8988T (cell line): ENCODE results near the gene CCDC187.
A peak's percentile ranks its signal among the peaks of the same experiment; 100 is the strongest.

Experiments
- DNase-seq: peaks from one replicate; pipeline ENCODE4 v3.0.0; 2011

CCDC187 gene

DNA sequence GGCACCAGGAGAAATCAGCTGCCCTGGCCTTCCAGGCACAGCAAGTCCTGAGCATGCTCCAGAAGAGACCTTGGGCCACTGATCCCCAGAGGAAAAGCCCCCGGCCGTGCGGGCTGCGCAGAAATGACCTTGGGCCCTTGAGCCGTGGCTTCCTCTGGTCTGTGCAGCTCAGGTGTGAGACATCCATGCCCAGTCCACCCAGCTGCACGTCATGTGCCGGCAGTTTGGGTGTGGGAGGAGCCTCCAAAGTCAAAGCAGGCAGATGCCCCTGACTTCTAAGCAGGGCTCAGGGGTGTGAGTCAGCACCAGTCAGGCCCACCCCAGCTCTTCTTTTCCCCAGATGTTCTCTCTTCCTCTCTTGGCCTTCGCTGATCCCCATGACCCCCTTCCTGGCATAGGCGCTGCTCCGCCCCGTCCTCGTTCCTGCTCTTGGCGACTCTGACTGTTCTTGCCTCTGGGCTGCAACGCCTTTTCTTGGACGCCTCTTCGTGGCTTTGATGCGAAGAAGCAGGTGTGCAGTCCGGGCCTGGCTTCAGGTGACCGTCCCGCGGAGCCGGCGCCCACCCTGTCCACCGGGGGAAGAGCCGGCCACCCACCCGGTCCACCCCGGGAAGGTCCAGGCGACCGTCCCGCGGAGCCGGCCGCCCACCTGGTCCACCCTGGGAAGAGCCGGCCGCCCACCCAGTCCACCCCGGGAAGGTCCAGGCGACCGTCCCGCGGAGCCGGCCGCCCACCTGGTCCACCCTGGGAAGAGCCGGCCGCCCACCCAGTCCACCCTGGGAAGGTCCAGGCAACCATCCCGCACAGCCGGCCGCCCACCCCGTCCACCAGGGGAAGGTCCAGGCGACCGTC lies 52.4 kb downstream of the CCDC187 start:
- no peak for DNase-seq

DNA sequence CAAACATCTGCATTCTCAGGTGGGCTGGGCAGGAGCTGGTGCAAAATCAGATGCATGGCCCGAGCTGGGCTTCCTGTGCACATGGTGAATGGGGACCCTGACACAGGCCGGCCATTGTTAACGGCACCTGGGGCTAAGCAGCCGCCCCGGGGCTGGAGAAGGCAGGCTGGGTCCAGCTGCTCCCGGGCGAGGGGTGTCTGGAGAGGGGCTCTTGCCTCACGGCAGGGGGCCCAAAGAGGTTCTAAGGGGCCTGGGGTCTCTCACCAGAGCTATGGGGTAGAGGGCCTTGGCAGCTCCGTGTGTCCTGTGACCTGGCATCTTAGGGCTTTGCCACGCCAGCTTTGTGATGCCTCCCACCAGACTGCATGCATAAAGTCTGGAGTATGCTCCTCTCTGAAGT lies 53.2 kb downstream of the CCDC187 start:
- DNase-seq = no peak

DNA sequence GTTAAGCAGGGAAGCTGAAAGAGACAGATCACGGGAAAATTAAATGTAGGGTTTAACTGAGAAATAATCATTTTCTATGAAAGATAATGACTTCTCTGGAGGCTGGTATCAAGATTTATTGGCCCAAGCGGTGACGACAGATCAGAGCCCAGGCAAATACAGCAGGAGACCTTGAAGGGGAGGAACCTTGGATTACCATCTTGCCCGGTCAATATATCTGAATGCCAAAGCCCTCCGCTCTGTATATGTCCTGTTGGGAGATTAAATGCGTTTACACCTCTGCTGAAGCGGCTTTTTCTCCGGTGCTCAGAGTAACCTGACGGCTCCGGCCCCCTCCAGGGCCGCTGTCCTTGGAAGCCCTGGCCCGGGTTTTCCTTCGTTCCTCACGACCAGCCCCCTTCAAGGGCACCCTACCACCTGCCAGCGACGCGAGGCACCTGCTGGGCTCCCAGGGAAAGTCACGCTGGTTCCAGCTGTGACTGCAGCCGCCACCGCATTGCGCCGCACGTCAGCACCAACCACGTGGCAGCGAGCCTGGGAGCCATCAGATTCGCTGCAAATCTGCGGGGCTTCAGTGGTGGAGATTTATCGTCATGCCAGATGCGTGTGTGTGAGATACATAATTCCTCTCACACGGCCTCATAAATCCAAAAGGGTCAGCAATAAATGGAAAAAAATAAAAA lies 53.9 kb downstream of the CCDC187 start:
- DNase-seq = no peak

DNA sequence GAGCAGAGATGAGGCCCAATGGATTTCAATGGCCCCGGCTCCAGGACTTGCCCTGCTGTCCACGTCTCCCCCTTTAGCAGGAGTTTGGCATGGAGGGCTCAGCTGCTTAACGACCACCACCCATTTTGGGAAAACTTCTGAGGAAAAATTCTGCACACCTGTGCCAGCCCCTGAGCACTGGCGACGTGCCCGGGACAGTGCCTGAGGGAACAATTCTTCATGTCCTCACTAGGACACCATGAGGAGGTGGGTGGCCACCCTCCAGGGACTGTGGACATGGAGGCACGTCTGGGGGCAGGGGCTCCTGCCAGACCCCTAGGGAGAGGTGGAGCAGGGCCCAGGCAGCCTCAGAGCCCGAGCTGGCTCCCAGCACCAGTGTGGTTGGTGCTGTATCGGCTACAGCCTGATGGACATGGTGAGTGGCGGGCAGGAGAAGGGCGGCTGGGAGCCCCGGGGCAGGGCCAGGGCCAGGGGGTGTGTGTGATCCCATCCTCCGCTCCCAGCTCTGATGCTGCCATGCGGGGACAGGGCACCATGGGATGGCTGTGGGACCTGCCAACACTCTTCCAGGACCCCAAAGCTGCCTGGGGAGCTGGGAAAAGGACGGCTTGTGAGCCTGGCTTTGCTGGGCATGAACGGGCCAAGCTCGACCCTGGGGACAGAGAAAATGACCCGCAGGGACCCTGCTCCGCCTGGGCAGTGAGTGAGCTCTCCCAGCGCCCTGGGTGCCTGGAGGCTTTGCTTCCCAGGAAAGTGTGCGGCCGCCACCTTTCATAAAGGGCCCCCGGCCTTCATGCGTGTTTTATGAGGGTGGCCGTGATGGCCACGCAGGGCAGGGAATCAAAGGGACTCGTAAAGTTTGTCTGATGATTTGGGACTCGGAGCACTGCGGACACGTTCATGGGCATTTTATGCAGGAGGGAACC lies 54.7 kb downstream of the CCDC187 start:
- DNase-seq = no peak

DNA sequence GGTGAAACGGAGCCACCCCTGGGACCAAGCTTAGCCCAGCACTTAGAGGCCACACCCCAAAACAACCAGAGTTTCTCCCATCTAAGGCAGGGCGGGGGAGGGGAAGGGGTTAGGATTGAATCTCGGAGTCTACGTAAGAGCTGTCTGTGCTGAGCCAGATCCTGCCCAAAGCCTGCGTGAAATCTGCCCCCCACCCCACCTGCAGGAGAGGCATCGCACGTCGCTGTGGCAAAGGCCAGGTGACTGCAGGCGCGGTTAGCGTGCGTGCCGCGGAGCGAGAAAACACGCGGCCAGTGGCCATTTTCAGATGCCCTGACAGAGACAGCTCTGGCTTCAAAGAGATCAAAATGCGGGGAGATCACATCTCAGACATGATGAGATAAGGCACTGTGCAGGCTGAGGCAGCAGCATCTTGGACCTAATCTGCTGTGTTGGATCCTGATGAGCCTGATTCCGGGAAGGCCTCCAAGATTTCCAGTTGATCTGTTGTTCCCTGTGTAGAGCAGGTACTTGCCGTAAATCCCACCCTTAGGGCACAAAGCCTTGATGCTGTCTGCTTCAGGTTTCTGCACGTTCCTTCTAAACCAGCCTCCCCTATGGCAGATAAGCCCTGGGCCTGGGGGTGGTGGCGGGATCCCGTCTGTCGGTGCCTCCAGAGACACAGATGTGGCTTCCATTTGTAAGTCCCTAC lies 55.8 kb downstream of the CCDC187 start:
- DNase-seq = no peak

DNA sequence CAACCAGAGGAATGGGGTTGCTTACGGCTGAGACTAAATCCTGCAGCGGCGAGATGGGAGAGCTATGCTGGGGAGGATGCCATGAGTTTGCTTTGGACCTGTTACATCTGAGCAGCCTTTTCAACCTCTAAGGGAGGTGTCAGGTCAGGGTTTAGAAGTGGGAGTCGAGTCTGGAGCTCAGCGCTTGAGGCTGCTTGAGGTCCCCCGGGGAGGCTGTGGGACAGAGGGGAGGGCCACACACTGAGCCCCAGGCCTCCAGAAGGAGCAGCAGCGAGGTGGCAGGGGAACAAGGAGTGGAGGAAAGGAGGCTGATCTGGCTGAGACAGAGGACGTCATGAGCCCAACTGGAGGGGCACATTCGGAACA lies 56.4 kb downstream of the CCDC187 start:
- DNase-seq = no peak

DNA sequence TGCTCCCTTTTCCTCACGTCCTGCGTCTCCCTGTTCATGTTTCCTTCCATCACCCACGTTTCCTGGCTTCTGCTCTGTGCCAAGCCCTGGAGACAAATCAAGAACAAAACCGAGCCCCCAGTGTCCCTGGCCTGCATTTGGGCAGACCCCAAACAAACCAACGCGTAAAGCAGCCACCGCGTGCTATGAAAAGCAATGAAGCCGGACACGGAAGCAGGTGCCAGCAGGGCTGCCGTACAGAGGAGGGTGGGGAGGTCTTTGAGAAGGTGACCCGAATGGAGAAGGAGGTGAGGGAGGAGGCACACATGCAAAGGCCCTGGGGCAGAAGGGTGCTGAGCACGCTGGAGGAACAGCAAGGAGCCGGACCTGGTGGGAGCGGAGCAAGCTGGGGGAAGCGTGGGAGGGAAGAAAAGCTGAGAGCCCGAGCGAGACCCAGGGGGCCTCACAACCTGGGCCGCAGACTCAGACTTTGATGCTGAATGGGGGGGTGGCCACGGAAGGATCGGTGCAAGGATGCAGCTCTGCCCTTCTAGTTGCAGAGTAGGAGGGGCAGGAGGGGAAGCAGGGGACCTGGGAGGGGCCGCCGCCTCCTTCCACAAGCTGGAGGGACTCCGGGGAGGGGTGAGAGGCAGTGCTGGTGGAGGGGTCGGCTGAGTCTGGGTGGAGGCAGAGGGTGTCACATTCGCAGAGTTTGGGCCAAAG lies 56.9 kb downstream of the CCDC187 start:
- no peak for DNase-seq

DNA sequence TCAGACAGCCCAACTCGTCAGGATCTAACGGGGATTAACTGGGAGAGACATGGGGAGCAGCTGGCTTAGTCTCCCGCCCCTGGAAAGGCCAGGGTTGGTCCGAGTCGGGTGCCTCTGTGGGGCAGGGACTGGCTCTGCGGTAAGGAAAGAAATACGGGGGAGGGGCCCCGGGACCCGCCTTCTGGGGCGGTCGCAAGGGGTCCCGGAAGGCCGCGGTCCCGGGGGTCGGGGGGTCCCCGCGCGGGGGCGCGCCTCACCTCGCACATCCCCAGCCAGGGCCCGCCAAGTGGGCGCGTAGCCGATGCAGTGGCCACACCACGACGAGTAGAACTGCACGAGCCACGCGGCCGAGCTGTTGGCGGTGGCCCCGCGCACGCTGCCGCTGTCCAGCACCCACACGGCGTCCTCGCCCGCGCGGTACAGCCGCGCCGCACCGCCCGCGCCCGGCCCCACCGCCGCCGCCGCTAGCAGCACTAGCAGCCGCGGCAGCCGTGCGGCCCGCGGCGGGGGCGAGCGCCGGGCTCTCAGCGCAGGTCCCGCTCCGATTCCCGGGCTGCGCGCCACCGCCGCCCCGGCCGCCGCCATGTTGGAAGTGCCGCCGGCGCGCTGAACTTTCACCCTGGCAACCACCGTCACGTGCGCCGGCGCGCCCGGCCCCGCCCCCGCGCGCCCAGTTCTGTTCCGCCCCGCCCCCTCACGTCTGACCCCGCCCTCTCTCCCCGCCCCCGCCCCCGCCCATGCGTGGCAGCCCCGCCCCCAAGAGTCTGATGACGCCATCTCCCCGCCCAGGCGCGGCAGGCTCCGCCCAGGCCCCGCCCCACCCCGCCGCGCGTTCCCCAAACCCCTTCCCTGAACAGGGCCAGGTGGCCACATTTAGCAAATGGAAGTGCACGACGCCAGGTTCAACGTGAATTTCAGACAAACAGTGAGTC lies 58.4 kb downstream of the CCDC187 start, which contains the start of gene QSOX2:
TSS of gene QSOX2 (minus strand) at position 594 of the 932 bp plus-strand sequence. CDS start at position 585, 9 bp downstream.
- DNase-seq = peak; percentile 85

DNA sequence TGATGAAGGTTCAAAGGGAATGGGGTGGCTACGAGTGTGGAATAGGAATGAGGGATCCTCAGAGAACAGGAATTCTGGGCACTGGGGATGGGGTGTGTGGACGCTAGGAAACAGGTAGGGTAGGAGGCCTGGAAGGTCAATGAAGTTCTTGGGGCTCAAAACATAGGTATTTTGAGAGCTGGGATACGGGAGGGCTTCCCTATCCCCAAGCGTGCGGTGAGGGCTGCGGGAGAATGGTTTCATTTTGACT lies 59.0 kb downstream of the CCDC187 start:
- DNase-seq = no peak

DNA sequence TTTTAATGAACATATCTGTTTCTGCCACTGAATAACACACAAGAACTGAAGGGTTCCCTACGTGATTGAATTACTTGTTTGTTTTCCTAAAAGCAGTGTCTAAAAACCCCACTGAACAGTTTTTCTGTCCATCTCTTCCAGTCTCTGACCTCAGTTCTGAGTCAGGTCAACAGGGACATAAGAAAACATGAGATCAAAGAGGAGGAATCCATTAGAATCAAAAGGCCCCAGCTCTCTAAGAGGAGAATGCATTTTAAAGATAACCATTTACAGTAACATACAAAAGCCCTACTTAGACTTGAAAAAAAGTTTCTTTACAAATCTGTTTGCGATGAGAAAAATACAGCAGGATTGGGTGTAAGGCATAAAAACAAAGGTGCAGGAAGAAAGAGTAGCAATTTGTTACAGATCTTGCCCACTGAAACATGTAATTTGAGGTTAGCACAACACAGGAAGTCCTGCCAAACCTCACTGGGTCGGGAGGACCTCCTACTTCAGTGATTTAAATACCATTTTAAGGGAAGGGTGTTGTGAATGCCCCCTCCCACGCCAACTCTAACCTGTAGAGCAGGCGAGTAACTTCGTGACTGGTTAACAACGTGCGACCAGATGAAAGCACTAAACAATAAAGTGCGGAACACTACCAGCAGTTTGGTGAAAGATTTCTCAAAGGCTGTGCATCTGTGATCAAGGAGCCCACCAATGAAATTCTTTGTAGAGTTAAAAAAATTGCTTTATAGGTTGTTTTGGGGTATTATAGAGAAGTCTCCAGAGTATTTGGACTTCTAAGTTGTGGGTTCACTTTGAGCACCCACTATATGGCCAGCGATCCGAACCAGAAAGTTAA lies 59.5 kb downstream of the CCDC187 start:
- no peak for DNase-seq

DNA sequence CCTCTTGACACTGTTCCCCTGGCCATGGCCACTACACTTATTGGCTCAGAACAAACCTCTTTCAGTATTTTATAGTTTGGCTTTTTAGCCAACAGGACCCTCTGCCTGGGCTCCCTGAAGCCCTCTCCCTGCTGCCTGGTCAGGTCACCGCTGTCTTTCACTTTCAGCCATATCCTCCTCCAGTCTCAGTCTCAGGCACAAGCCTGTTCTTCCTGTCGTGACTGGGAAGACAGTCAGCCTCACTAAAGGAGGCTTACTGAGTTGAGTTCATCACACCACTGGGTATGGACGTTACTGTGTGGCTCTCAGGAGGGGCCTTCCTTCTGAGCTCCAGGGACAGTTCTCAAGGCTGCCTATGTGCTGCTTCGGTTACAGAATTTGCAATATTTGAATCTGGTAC lies 60.3 kb downstream of the CCDC187 start:
- DNase-seq = no peak

DNA sequence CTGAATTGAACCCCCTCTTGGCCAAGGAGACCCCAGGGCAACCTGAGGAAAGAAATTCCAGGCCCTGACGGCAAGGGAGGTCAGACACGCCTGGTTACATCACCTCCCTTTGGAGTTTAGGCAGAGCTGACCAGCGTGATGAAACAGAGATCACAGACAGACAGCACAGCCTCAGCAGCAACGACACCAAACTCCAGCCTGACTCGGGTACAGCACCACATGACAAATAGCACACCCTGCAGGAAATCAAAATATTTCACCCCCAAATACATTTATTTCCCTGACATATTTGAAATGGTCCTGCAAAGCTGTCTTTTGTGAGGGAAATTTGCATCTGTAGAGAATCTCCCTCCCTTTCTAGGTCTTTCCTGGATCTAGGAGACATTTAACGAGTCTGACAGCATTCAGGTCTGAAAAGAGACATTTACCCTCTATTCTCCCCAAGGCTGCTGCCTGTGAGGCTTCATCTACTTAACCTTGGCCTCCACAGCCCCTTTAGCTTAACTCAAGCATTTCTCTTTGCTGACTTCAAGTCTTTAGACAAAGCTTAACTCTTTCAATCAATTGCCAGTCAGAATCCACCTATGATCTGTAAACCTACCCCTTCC lies 60.9 kb downstream of the CCDC187 start:
- no peak for DNase-seq

DNA sequence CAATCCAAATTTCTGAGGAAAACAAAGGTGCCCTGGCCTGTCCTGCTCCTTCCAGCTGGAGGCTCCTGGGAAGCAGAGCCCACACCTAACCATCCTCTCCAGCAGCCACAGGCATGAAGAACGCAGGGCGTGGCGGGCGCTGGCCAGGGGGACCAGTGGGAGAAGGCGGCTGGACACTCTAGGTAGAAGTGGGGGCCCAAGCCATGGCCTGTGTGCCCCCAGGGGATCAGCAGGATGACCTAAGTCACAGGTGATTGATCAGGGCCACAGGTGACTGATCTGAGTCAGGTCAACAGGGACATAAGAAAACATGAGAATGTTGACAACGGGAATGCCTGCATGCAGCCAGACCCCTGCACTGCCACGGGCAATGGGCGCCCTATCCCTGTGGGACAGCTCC lies 61.6 kb downstream of the CCDC187 start:
- no peak for DNase-seq

DNA sequence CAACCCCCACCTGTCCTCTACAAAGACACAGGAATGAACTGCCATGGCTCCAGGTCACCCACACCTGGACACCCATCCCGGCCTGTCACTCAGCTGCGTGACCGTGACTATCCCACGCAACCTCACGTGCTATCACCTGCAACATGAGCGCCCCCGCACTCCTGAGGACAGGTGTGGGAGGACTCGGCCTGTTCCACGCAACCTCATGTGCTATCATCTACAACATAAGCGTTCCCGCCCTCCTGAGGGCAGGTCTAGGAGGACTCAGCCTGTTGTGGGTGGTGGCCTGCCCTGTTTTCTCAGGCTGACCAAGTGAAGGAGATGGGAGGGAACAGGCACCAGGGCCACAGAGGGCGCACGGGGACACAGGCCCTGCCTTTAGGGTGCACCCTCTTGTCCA lies 62.4 kb downstream of the CCDC187 start:
- no peak for DNase-seq

DNA sequence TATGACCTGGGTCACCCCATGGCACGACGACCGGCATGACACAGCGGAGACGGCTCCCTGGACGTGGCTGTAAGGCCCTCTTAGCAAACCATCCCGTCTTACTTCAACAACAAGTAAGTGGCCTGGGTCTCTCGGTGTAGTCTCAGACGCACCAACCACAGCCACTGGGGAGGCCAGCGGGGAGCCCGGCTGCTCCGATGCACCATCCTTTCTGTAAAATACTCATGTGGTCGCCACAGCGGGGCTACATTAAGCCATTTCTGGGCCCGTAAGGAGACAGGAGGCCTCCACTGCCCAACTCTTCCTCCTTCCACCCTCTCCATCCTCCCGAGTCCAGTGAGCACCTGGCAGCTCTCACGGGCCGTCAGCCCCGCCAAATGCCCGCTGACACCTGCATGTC lies 63.0 kb downstream of the CCDC187 start:
- no peak for DNase-seq

DNA sequence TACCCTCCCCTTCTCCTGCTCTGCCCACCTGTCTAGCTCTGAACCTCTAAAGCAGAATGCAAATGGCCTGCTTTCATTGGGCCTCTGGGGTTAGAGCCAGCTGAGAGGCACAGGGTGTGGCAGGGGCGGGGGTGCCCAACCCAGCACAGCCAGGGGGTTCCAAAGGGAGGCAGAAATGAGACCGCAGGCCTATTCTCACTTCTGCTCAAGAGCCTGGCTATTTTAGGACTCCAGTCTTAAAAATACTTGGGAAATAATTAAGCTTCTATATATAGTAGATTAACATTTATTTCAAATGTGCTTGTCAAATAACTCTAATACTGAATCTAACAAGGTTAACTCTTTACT lies 63.9 kb downstream of the CCDC187 start:
- DNase-seq = no peak

DNA sequence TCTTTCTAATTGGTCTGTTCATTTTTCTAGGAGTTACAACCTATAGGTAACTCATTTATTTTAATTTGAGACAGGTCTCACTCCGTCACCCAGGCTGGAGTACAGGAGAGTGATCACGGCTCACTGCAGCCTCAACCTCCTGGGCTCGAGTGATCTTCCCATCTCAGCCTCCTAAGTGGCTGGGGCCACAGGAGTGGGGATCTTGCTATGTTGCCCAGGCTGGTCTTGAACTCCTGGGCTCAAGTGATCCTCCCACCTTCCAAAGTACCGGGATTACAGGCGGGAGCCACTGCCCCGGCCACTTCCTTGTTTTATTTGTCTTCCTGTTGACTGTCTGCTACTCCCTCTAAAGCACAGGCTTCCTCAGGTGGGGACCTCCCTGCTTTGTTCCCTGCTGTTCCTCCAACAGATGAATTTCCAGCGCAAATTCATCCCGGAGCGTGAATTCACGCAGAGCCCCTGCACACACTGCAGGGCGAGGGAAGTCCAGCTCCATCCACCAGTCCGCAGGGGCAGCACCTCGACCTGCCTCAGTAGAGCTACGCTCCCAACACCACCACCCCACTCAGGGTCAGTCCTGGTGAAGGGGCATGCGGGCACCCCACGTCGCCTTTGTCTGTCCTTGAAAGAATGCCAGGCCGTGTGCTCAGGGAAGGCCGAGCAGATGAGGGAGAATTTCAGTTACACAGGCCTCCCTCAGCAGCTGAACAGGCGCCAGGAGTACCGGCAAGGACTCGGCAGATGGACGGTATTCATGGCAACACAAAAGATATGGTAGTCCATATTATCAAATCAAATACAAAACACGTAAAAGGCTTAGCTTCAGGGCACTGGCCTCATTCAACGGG lies 64.5 kb downstream of the CCDC187 start:
- no peak for DNase-seq

DNA sequence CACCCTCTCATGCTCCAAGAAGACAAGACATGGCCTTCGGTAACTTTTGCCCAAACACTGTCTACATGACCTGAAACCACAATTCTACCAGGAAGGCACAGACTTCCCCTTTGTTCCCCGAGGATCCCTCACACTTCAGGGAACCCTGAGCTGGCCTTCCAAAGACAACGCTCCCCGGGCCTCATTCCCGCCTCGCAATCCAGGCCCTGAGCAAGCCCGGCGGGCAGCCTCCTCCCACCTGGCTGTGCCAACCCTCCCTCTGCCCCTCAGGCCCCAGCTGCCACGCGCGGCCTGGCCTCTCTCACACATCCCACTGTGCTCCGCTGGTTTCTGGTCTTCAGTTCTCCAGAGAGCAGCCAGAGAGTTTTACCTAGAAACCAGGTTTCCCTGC lies 65.6 kb downstream of the CCDC187 start:
- DNase-seq = no peak
